Measurements from ENCODE around the gene FSD1.

FSD1 gene

DNA sequence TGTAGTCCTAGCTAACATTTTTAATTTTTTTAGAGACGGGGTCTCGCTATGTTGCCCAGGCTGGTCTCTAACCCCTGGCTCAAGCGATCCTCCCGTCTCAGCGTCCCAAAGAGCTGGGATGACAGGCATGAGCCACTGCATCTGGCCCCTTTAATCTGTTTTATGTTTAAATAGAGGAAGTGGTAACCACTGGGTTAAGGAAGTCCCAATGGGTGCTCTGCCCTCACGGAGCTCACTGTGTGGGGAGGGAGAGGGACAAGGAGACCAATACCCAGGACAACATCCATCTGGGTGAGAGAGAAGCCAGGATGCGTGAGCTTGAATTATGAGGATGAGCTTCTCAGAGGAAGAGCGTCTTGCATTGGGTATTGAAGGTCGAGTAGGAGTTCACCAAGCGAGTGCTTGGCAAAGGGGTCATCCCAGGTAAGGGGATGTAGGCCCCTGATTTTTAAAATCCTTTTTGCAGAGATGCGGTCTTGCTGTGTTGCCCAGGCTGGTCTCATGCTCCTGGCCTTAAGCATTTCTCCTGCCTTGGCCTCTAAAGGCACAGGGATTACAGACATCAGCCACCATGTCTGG is 43.7 kb upstream of the FSD1 start:
- TF ChIP-seq, protein P1, sequence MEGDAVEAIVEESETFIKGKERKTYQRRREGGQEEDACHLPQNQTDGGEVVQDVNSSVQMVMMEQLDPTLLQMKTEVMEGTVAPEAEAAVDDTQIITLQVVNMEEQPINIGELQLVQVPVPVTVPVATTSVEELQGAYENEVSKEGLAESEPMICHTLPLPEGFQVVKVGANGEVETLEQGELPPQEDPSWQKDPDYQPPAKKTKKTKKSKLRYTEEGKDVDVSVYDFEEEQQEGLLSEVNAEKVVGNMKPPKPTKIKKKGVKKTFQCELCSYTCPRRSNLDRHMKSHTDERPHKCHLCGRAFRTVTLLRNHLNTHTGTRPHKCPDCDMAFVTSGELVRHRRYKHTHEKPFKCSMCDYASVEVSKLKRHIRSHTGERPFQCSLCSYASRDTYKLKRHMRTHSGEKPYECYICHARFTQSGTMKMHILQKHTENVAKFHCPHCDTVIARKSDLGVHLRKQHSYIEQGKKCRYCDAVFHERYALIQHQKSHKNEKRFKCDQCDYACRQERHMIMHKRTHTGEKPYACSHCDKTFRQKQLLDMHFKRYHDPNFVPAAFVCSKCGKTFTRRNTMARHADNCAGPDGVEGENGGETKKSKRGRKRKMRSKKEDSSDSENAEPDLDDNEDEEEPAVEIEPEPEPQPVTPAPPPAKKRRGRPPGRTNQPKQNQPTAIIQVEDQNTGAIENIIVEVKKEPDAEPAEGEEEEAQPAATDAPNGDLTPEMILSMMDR (IDR thresholded peaks at IDR 0.05; ENCODE audit: borderline replicate concordance, extremely low read depth, low read length, poor library complexity, severe bottlenecking) = no peak
- TF ChIP-seq EZH2 (IDR thresholded peaks at IDR 0.05; ENCODE audit: borderline replicate concordance, low read depth, low read length, severe bottlenecking) = no peak
- no peak overlapping the region for H3K9ac ChIP-seq (ENCODE audit: low read depth, low read length)
- H2AFZ ChIP-seq (ENCODE audit: low read depth, low read length) = no peak overlapping the region
- no peak overlapping the region for H3K4me2 ChIP-seq (ENCODE audit: insufficient read depth, low read length)
- ATAC-seq (ENCODE audit: insufficient read depth, low read depth) = no peak
- H3K9me3 ChIP-seq (ENCODE audit: insufficient read depth, low read length, severe bottlenecking) = no peaks in the 10 kb centered on the region
- H3K27ac ChIP-seq (ENCODE audit: low read length) = no peak overlapping the region
- DNase-seq = no peak
- H4K20me1 ChIP-seq (ENCODE audit: insufficient read depth, low read length) = no peaks in the 10 kb centered on the region
- H3K79me2 ChIP-seq (ENCODE audit: insufficient read depth, low read length) = no peaks in the 10 kb centered on the region
- H3K4me1 ChIP-seq (ENCODE audit: insufficient read depth, low read length) = no peaks in the 10 kb centered on the region
- no peaks in the 10 kb centered on the region for H3K27me3 ChIP-seq (ENCODE audit: insufficient read depth, low read length, poor library complexity)
- no peak overlapping the region for H3K4me3 ChIP-seq (ENCODE audit: low read depth in 1 of 2, low read length in 2 of 2)
- H3K36me3 ChIP-seq (ENCODE audit: insufficient read depth, low read length) = peaks cover 61% of the 10 kb centered on the region

DNA sequence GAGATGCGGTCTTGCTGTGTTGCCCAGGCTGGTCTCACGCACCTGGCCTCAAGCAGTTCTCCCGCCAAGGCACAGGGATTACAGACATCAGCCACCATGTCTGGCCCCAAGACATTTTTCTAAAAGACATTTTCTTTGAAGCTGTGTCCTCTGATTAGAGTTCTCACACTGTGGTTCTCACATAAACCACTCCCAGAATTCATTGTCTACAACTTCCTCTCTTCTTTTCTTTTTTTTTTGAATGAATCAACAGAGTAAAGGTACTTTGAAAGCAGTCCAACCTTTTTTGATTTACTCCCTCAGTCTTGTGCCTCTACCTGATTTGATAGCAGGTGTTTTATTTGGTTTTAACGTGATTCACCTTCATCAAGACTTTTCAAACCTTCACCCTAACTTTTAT is 39.6 kb upstream of the FSD1 start:
- Histone ChIP-seq H3K9me3 (ENCODE audit: insufficient read depth, low read length, severe bottlenecking) (no peaks in the 10 kb centered on the region), H3K9ac (ENCODE audit: low read depth, low read length) (no peak overlapping the region), H3K4me3 (ENCODE audit: low read depth in 1 of 2, low read length in 2 of 2) (no peak overlapping the region), H3K27ac (ENCODE audit: low read length) (no peak overlapping the region), H3K4me2 (ENCODE audit: insufficient read depth, low read length) (no peak overlapping the region), H3K4me1 (ENCODE audit: insufficient read depth, low read length) (no peaks in the 10 kb centered on the region), H2AFZ (ENCODE audit: low read depth, low read length) (no peak overlapping the region), H3K79me2 (ENCODE audit: insufficient read depth, low read length) (no peaks in the 10 kb centered on the region), H3K36me3 (ENCODE audit: insufficient read depth, low read length) (peaks cover 56% of the 10 kb centered on the region), H3K27me3 (ENCODE audit: insufficient read depth, low read length, poor library complexity) (no peaks in the 10 kb centered on the region), H4K20me1 (ENCODE audit: insufficient read depth, low read length) (peaks cover 6% of the 10 kb centered on the region)
- no peak for TF ChIP-seq EZH2 (IDR thresholded peaks at IDR 0.05; ENCODE audit: borderline replicate concordance, low read depth, low read length, severe bottlenecking)
- TF ChIP-seq, protein P1 (IDR thresholded peaks at IDR 0.05; ENCODE audit: borderline replicate concordance, extremely low read depth, low read length, poor library complexity, severe bottlenecking) = no peak
- ATAC-seq (ENCODE audit: insufficient read depth, low read depth) = no peak
- DNase-seq = no peak

DNA sequence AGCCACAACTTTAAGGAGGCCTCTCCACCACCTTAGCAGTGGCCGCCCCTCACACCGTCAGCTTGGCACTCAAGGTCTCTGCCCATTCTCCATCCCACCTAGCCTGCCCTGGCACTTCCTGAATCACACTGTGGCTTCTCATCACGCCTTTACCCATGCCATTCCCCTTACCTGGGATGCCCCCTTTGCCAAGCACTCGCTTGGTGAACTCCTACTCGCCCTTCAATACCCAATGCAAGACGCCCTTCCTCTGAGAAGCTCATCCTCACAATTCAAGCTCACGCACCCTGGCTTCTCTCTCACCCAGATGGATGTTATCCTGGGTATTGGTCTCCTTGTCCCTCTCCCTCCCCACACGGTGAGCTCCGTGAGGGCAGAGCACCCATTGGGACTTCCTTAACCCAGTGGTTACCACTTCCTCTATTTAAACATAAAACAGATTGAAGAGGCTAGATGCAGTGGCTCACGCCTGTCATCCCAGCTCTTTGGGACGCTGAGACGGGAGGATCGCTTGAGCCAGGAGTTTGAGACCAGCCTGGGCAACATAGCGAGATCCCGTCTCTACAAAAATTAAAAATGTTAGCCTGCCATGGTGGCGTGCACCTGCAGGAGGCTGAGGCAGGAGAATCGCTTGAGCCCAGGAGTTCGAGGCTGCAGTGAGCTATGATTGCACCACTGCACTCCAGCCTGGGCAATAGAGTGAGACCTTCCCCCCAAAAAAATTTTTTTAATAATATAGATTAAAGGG is 38.0 kb upstream of the FSD1 start:
- H4K20me1 ChIP-seq (ENCODE audit: insufficient read depth, low read length) = peaks cover 6% of the 10 kb centered on the region
- no peak overlapping the region for H3K27ac ChIP-seq (ENCODE audit: low read length)
- TF ChIP-seq, protein P1 (IDR thresholded peaks at IDR 0.05; ENCODE audit: borderline replicate concordance, extremely low read depth, low read length, poor library complexity, severe bottlenecking) = no peak
- H3K9ac ChIP-seq (ENCODE audit: low read depth, low read length) = no peak overlapping the region
- DNase-seq = no peak
- H2AFZ ChIP-seq (ENCODE audit: low read depth, low read length) = no peak overlapping the region
- H3K4me2 ChIP-seq (ENCODE audit: insufficient read depth, low read length) = no peak overlapping the region
- no peak for ATAC-seq (ENCODE audit: insufficient read depth, low read depth)
- no peak overlapping the region for H3K4me3 ChIP-seq (ENCODE audit: low read depth in 1 of 2, low read length in 2 of 2)
- no peaks in the 10 kb centered on the region for H3K4me1 ChIP-seq (ENCODE audit: insufficient read depth, low read length)
- H3K27me3 ChIP-seq (ENCODE audit: insufficient read depth, low read length, poor library complexity) = no peaks in the 10 kb centered on the region
- peaks cover 53% of the 10 kb centered on the region for H3K36me3 ChIP-seq (ENCODE audit: insufficient read depth, low read length)
- no peaks in the 10 kb centered on the region for H3K9me3 ChIP-seq (ENCODE audit: insufficient read depth, low read length, severe bottlenecking)
- H3K79me2 ChIP-seq (ENCODE audit: insufficient read depth, low read length) = no peaks in the 10 kb centered on the region
